SK-N-MC (cell line): ENCODE measurements around the gene PALB2.
"Not testable (repeated sequence)": the region's sequence is repeated elsewhere in the genome, so short reads cannot be mapped to it uniquely, and the experiment has no call there.

Source experiments
- DNase-seq: peaks from one replicate; pipeline ENCODE4 v3.0.0-alpha.2; 2011; ENCODE audit warnings: low read depth, low spot score
- H3K27ac ChIP-seq: fragments of 200-600 bp; sonication (generic); 2 replicates; pipeline ENCODE4 v1.5.1; 2016; ENCODE audit warnings: mixed run types
- H3K36me3 ChIP-seq: fragments of 200-600 bp; sonication (generic); 2 replicates; pipeline ENCODE4 v1.6.1; 2017; ENCODE audit warnings: antibody characterized with exemption, low read length, mixed read lengths; ENCODE audit not compliant: insufficient read depth
- H3K4me3 ChIP-seq: fragments of 200-600 bp; sonication (generic); 2 replicates; pipeline ENCODE4 v1.5.1; 2016
- H3K9ac ChIP-seq: fragments of 200-600 bp; sonication (generic); 2 replicates; pipeline ENCODE4 v1.8.0; 2017; ENCODE audit warnings: mixed run types, mixed read lengths; ENCODE audit not compliant: insufficient read length
- H3K9me3 ChIP-seq: fragments of 200-600 bp; sonication (generic); 2 replicates; pipeline ENCODE4 v1.6.1; 2017; ENCODE audit warnings: low read depth, mild to moderate bottlenecking, antibody characterized with exemption, low read length, moderate library complexity, mixed read lengths
- EZH2 ChIP-seq: fragments of 200-600 bp; sonication (generic); IDR thresholded peaks from one replicate; pipeline ENCODE4 v1.6.1; 2017; ENCODE audit warnings: antibody characterized with exemption
- FOXP2 ChIP-seq: optimal IDR thresholded peaks from 2 replicates; pipeline ENCODE3; 2011; ENCODE audit warnings: mild to moderate bottlenecking, moderate library complexity; ENCODE audit not compliant: insufficient read depth; ENCODE audit errors: extremely low read length, control extremely low read depth
- POLR2AphosphoS5 ChIP-seq: IDR thresholded peaks from 2 replicates; pipeline ENCODE4 v1.6.1; 2012; ENCODE audit warnings: mild to moderate bottlenecking, low read depth, low read length, borderline replicate concordance

The PALB2 gene

DNA sequence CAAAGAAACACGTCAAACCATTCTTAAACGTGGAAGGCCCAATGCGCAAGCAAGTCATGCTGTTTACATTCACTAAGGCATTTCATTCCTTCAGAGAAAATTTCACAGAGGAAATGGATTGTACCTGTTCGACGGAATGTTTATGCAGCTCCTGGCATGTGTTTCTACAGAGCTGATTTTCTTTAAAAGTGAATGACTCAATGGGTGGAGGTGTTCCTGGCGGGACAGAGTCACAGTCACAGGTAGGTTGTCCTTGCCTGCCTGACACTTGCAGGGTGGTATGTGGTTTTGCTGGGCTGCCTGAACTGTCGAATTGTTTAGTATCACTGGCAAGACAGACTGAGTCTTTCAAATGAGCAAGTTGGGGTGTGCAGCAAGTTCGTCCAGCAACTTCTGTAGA is 11.6 kb downstream of the PALB2 start:
- Histone ChIP-seq H3K9me3 (no peaks in the 10 kb centered on the region), H3K27ac (no peak overlapping the region), H3K36me3 (peaks cover 63% of the 10 kb centered on the region), H3K9ac (no peak overlapping the region), H3K4me3 (no peak overlapping the region)
- TF ChIP-seq POLR2AphosphoS5, result no peak
- TF ChIP-seq FOXP2, result no peak
- TF ChIP-seq EZH2, result no peak
- DNase-seq, result no peak

DNA sequence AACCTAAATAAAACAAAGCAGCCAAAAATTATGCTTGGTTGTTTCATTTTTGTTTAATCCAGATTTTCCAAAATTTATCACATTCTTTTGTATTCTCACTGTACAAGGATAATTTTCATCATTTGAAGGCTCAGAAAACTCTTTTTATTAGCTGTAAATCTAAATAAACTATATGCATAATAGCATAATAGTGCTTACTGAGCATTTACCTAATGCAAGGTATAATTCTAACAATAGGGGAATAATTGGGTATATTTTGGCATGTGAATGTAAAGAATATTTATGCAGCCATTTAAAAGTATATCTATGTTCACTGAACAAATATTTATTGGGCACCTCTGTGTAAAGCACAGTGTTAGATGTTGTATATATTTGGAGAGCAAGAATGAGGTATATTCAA is 17.0 kb downstream of the PALB2 start:
- TF ChIP-seq FOXP2 (no peak), POLR2AphosphoS5 (no peak)
- no peak for DNase-seq
- no peak overlapping the region for H3K9ac ChIP-seq
- peaks cover 80% of the 10 kb centered on the region for H3K36me3 ChIP-seq
- H3K9me3 ChIP-seq, result no peaks in the 10 kb centered on the region
- no peak overlapping the region for H3K4me3 ChIP-seq
- H3K27ac ChIP-seq, result no peak overlapping the region

DNA sequence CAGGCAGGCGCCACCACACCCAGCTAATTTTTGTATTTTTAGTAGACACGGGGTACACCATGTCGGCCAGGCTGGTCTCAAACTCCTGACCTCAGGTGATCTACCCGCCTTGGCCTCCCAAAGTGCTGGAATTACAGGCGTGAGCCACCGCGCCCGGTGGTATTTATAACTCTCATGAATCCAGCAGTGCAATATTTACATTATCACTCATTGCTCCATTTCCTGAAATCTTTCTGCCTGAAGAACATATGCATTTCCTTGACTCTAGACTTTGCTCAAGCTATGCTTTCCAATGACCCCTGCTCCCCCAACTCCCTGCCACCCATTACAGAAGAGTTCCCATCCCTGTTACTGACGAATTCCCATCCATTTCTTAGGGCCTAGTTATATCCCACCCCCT is 25.3 kb downstream of the PALB2 start:
- Histone ChIP-seq H3K9me3 (no peaks in the 10 kb centered on the region), H3K36me3 (peaks cover 45% of the 10 kb centered on the region), H3K9ac (no peak overlapping the region), H3K4me3 (no peak overlapping the region), H3K27ac (no peak overlapping the region)
- TF ChIP-seq POLR2AphosphoS5 (no peak), EZH2 (no peak), FOXP2 (no peak)
- no peak for DNase-seq

DNA sequence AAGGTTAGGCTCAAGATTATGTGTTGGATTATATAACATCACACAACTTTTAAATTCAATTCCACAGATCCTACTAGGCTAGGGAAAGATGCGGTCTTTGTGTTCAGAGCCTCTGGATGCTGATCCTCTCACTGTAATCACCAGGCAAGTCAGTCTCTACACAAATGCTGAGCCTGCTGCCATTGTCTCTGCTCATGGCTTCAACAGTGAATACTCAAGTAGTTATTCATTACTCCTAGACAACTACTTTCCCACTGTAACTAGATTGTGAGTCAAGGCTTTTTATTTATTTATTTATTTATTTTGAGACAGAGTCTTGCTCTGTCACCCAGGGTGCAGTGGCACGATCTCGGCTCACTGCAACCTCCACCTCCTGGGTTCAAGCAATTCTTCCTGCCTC is 29.2 kb downstream of the PALB2 start:
- DNase-seq, result no peak
- H3K27ac ChIP-seq, result no peak overlapping the region
- H3K9ac ChIP-seq, result no peak overlapping the region
- H3K36me3 ChIP-seq, result peaks cover 31% of the 10 kb centered on the region
- H3K4me3 ChIP-seq, result no peak overlapping the region
- H3K9me3 ChIP-seq, result no peaks in the 10 kb centered on the region
- TF ChIP-seq EZH2, result no peak
- no peak for TF ChIP-seq POLR2AphosphoS5
- no peak for TF ChIP-seq FOXP2

DNA sequence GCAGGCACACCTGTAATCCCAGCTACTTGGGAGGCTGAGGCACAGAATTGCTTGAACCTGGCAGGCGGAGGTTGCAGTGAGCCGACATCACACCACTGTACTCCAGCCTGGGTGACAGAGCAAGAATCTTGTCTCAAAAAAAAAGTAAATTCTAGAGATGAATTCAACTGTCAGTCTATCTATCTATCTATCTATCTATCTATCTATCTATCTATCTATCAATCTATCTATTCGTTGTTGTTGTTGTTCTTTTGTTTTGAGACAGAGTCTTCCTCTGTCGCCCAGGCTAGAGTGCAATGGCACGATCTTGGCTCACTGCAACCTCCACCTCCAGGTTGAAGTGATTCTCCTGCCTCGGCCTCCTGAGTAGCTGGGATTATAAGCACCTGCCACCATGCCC is 30.2 kb downstream of the PALB2 start:
- not testable (repeated sequence) for H3K9me3 ChIP-seq, DNase-seq
- peaks cover 25% of the 10 kb centered on the region for H3K36me3 ChIP-seq

DNA sequence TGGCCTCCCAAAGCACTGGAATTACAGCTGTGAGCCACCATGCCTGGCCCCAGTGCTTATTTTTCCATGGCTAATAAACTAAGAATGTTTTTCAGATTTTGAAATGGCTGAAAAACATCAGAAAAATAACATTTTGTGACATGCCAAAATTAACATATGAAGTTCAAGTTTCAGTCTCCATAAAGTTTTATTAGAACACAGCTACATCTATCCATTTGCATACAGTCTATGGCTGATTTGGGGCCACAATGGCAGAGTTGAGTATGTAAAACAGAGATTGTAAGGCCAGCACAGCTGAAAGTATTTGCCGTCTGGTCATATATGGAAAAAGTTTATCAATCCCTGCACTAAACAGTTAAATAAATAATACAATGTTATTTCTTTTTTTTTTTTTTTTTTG is 31.2 kb downstream of the PALB2 start:
- TF ChIP-seq EZH2, result no peak
- TF ChIP-seq FOXP2, result no peak
- no peak for TF ChIP-seq POLR2AphosphoS5
- no peak overlapping the region for H3K9ac ChIP-seq
- H3K4me3 ChIP-seq, result no peak overlapping the region
- H3K36me3 ChIP-seq, result peaks cover 23% of the 10 kb centered on the region; the same call in 1 of the 2 replicates
- H3K9me3 ChIP-seq, result no peaks in the 10 kb centered on the region
- DNase-seq, result no peak
- no peak overlapping the region for H3K27ac ChIP-seq

More for the DNA sequence above, 30.2 kb downstream of the PALB2 start:
- H3K9ac ChIP-seq, H3K27ac ChIP-seq, H3K4me3 ChIP-seq: not testable (repeated sequence)

DNA sequence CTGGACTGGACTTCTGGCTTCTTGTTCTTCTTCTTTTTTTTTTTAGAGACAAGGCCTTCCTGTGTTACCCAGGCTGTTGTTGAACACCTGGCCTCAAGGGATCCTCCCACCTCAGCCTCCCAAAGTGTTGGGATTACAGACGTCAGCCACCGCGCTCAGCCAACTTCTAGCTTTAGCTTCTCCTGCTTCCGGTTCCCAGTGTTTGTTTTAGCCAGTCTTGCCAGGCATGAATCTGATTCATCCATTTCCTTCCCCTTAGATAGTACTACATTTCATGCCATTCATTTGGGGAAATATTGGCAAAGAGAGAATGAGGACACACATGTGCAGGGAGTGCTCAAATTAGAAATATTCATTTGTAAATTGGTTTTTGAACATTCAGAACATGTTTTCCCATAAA is 32.9 kb downstream of the PALB2 start:
- Histone ChIP-seq H3K27ac (no peak overlapping the region), H3K36me3 (peaks cover 28% of the 10 kb centered on the region; the same call in 1 of the 2 replicates)

DNA sequence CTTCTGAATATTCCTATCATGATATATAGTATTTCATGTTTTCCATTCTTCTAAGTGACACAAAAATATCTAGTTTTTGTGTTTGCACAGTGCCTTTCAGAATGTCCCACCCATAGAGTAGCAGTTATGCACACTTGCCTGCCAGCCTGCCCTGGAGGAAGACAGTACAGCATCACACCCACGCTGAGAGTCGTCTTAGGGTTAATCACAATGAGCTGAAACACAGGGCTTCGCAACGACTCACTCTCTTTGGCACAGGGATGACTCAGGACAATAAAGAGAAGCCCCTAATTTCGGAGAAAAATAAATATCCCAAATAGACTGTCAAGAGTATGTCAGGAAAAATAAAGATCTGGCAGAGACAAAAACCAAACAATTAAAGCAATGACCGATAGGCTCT is 33.4 kb downstream of the PALB2 start:
- H3K36me3 ChIP-seq, result peaks cover 31% of the 10 kb centered on the region; the same call in 1 of the 2 replicates
- H3K4me3 ChIP-seq, result no peak overlapping the region
- TF ChIP-seq EZH2 (no peak), POLR2AphosphoS5 (no peak)
- no peak overlapping the region for H3K9ac ChIP-seq
- no peak overlapping the region for H3K27ac ChIP-seq
- no peaks in the 10 kb centered on the region for H3K9me3 ChIP-seq
- no peak for DNase-seq

More for the DNA sequence above, 32.9 kb downstream of the PALB2 start:
- no peak for DNase-seq
- TF ChIP-seq EZH2, result no peak
- TF ChIP-seq POLR2AphosphoS5, result no peak
- TF ChIP-seq FOXP2, result no peak
- Histone ChIP-seq H3K4me3 (no peak overlapping the region), H3K9me3 (no peaks in the 10 kb centered on the region), H3K9ac (no peak overlapping the region)

DNA sequence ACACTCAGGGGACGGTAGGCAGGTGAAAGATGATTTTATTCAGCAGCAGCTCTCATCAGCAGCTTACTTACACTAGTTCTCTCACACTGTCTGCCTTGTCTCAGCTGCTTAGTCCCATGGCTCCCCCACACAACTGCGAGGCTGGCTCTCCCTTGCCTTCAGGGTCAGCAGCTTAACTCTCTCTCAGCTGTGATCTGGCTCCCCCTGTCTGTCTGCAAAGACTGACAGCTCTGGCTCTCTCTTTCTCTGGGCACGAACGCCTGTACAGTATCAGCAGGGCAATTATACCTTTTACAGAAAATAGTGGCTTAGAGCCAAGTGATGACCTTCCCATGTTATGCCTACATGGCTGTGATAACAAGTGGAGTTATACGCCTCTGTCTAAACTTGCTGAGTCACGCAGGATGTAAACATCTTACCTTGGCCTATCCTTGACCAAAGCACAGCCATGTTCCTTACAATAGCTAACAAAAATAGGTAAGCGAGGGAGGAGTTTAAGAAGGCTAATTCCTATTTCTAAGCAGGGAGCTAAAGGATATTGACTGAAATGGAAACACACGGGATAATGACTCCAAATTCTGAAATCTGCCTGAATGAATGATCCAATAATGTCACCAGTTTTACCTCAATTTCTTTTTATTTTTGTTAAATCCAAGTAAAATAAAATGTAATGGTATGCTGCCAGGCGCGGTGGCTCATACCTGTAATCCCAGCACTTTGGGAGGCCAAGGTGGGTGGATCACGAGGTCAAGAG is 43.9 kb downstream of the PALB2 start:
- DNase-seq, result no peak
- H3K27ac ChIP-seq, result no peak overlapping the region
- TF ChIP-seq EZH2, result no peak
- TF ChIP-seq POLR2AphosphoS5, result no peak
- no peak for TF ChIP-seq FOXP2
- H3K4me3 ChIP-seq, result no peak overlapping the region
- H3K9ac ChIP-seq, result no peak overlapping the region
- H3K36me3 ChIP-seq, result peaks cover 23% of the 10 kb centered on the region
- no peaks in the 10 kb centered on the region for H3K9me3 ChIP-seq
